Parathyroid adenoma (tissue), 2 donors: ENCODE results near the gene LNP1.

Experiments used
- H2AFZ ChIP-seq: fragments of 300-600 bp; sonication (generic); one replicate; pipeline ENCODE4 v1.7.0; 2017; ENCODE audit warnings: antibody characterized with exemption, mild to moderate bottlenecking
- H3K27ac ChIP-seq: fragments of 300-600 bp; sonication (generic); one replicate; pipeline ENCODE4 v1.7.0; 2017
- H3K27me3 ChIP-seq: fragments of 300-600 bp; sonication (generic); one replicate; pipeline ENCODE4 v1.7.0; 2017; ENCODE audit warnings: low read length; ENCODE audit not compliant: control insufficient read depth, insufficient read depth
- H3K36me3 ChIP-seq: fragments of 300-600 bp; sonication (generic); one replicate; pipeline ENCODE4 v1.7.0; 2017; ENCODE audit warnings: low read length; ENCODE audit not compliant: control insufficient read depth, insufficient read depth
- H3K4me1 ChIP-seq: fragments of 300-600 bp; sonication (generic); one replicate; pipeline ENCODE4 v1.7.0; 2017; ENCODE audit warnings: control low read depth
- H3K4me2 ChIP-seq: fragments of 300-600 bp; sonication (generic); one replicate; pipeline ENCODE4 v1.7.0; 2017; ENCODE audit warnings: low read length
- H3K4me3 ChIP-seq: fragments of 300-600 bp; sonication (generic); one replicate; pipeline ENCODE4 v1.7.0; 2017; ENCODE audit warnings: low read depth, low read length
- H3K79me2 ChIP-seq: fragments of 300-600 bp; sonication (generic); one replicate; pipeline ENCODE4 v1.7.0; 2017; ENCODE audit warnings: control low read depth
- H3K9ac ChIP-seq: fragments of 300-600 bp; sonication (generic); one replicate; pipeline ENCODE4 v1.7.0; 2017; ENCODE audit warnings: mild to moderate bottlenecking
- H3K9me3 ChIP-seq: fragments of 300-600 bp; sonication (generic); one replicate; pipeline ENCODE4 v1.7.0; 2017; ENCODE audit warnings: low read length; ENCODE audit not compliant: control insufficient read depth
- CTCF ChIP-seq: fragments of 300-600 bp; sonication (generic); IDR thresholded peaks from one replicate; pipeline ENCODE4 v1.7.0; 2017; ENCODE audit warnings: antibody characterized with exemption, mild to moderate bottlenecking
- donor health status: primary hyperparathyroidism.

Gene LNP1

GRCh38 chr3:100448079-100448478 is 46.7 kb downstream of the LNP1 start:
- H3K9me3 ChIP-seq, result no peaks in the 10 kb centered on the region

GRCh38 chr3:100449214-100449613 is 47.9 kb downstream of the LNP1 start:
- no peaks in the 10 kb centered on the region for H3K79me2 ChIP-seq
- H3K9ac ChIP-seq, result no peak overlapping the region

More at GRCh38 chr3:100448079-100448478, 46.7 kb downstream of the LNP1 start:
- Histone ChIP-seq H3K4me2 (no peak overlapping the region), H3K27ac (no peak overlapping the region), H3K4me1 (no peaks in the 10 kb centered on the region), H3K9ac (no peak overlapping the region), H3K79me2 (no peaks in the 10 kb centered on the region), H3K36me3 (no peaks in the 10 kb centered on the region), H3K27me3 (no peaks in the 10 kb centered on the region), H3K4me3 (no peak overlapping the region), H2AFZ (no peak overlapping the region)
- no peak for TF ChIP-seq CTCF

GRCh38 chr3:100454677-100455076 is 53.3 kb downstream of the LNP1 start:
- Histone ChIP-seq H3K4me3 (no peak overlapping the region), H3K4me1 (no peaks in the 10 kb centered on the region), H3K27me3 (no peaks in the 10 kb centered on the region), H3K79me2 (no peaks in the 10 kb centered on the region), H3K36me3 (no peaks in the 10 kb centered on the region), H3K9me3 (no peaks in the 10 kb centered on the region), H3K4me2 (no peak overlapping the region), H3K27ac (no peak overlapping the region), H3K9ac (no peak overlapping the region), H2AFZ (no peak overlapping the region)
- TF ChIP-seq CTCF, result no peak

More at GRCh38 chr3:100449214-100449613, 47.9 kb downstream of the LNP1 start:
- H3K36me3 ChIP-seq, result no peaks in the 10 kb centered on the region
- H3K9me3 ChIP-seq, result no peaks in the 10 kb centered on the region
- H2AFZ ChIP-seq, result no peak overlapping the region
- no peaks in the 10 kb centered on the region for H3K4me1 ChIP-seq
- no peaks in the 10 kb centered on the region for H3K27me3 ChIP-seq
- no peak overlapping the region for H3K4me3 ChIP-seq
- H3K27ac ChIP-seq, result no peak overlapping the region
- no peak overlapping the region for H3K4me2 ChIP-seq
- no peak for TF ChIP-seq CTCF

- no peak for TF ChIP-seq CTCF
- Histone ChIP-seq H3K36me3 (no peaks in the 10 kb centered on the region), H3K4me3 (no peak overlapping the region), H3K27ac (no peak overlapping the region), H3K27me3 (no peaks in the 10 kb centered on the region), H3K9me3 (no peaks in the 10 kb centered on the region), H3K4me2 (no peak overlapping the region), H2AFZ (no peak overlapping the region), H3K79me2 (no peaks in the 10 kb centered on the region), H3K4me1 (no peaks in the 10 kb centered on the region), H3K9ac (no peak overlapping the region)
Observed at GRCh38 chr3:100455841-100456550, 54.7 kb downstream of the LNP1 start.

- Histone ChIP-seq H3K36me3 (no peaks in the 10 kb centered on the region), H3K4me3 (no peak overlapping the region), H2AFZ (no peak overlapping the region), H3K9ac (no peak overlapping the region), H3K4me2 (no peak overlapping the region), H3K4me1 (no peaks in the 10 kb centered on the region), H3K9me3 (no peaks in the 10 kb centered on the region), H3K79me2 (no peaks in the 10 kb centered on the region), H3K27ac (no peak overlapping the region), H3K27me3 (no peaks in the 10 kb centered on the region)
- no peak for TF ChIP-seq CTCF
Observed at GRCh38 chr3:100456745-100457144, 55.4 kb downstream of the LNP1 start.
